Skeletal muscle tissue (tissue), 4 donors: ENCODE results near the gene SPDEF. TPM values are rescaled to one million over a fixed set of nuclear protein-coding genes. Genes with fewer than 3 reads are reported as not detected.

Experiments used
- H3K27ac ChIP-seq: one replicate; pipeline ENCODE4 v1.7.0; 2013; ENCODE audit warnings: mild to moderate bottlenecking, low read depth, low read length, inconsistent platforms
- H3K27me3 ChIP-seq, 3 donors: one replicate each; pipeline ENCODE4 v1.7.0; 2013; ENCODE audit warnings: low read length in 3 of 3; ENCODE audit not compliant: control insufficient read depth in 3 of 3, insufficient read depth in 3 of 3
- H3K36me3 ChIP-seq, 3 donors: one replicate each; pipeline ENCODE4 v1.7.0; 2013; ENCODE audit warnings: low read length in 3 of 3; ENCODE audit not compliant: control insufficient read depth in 3 of 3, insufficient read depth in 3 of 3
- H3K4me1 ChIP-seq, 3 donors: one replicate each; pipeline ENCODE4 v1.7.0; 2013; ENCODE audit warnings: low read length in 3 of 3, mild to moderate bottlenecking in 3 of 3; ENCODE audit not compliant: control insufficient read depth in 3 of 3, insufficient read depth in 3 of 3
- H3K4me3 ChIP-seq, 3 donors: one replicate each; pipeline ENCODE4 v1.7.0; 2013; ENCODE audit warnings: low read length in 3 of 3
- H3K9ac ChIP-seq, 3 donors: one replicate each; pipeline ENCODE4 v1.7.0; 2013; ENCODE audit warnings: low read length in 3 of 3, mild to moderate bottlenecking in 3 of 3, moderate library complexity in 2 of 3, low read depth in 1 of 3
- H3K9me3 ChIP-seq, 3 donors: one replicate each; pipeline ENCODE4 v1.7.0; 2013; ENCODE audit warnings: low read length in 3 of 3; ENCODE audit not compliant: control insufficient read depth in 3 of 3
- total RNA-seq: library from RNA; depleted of rRNA; stranded (reverse); fragments of >200 nt; gene quantifications from one replicate; pipeline ENCODE4 v1.2.3, GENCODE V29; 2014
- donor health status: Osteomylitis.

Gene SPDEF
- total RNA-seq, 1 donor from 2014 or later, result not detected

DNA sequence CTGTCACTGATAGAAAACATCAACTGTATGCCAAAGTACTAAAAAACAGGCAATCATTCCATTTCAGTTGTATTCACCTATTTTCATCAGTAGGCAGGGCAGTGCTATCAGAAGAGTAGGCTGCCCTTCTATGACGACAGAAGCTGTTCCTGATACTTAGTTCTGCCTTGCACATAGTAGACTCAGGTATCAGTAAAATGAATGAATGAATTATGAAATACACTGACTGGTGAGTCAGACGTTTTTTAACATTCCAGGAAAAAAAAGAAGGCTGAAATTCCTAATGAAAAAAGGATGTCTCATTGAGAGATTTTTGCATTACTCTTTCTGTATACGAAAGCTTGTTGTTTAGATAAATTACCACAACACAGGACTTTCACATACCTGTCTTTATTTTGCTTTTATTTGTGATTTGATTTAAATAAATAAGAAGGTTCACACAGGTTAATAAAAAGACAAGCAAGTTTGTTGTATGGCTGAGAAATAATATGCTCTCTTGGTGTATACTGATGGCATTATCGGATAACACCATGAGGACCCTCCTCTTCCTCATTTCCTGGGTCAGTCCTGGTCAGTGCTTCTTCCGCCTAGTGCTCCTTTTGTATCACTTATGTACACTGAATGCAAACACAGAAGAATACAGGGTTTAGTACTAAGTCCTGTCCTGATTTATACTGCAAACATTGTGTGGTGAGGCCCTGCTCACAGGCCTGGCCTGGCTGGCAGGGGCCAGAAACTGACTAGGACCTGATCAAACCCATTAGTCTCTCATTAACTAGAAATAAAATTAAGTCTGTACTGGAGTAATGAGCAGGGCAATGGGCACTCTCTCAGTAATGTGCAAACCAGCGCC is 39.4 kb upstream of the SPDEF start:
- peaks cover 35 to 44% (median 42%) of the 10 kb centered on the region in 3 donors for H3K4me1 ChIP-seq
- no peaks in the 10 kb centered on the region for H3K27me3 ChIP-seq
- H3K27ac ChIP-seq, result no peak overlapping the region
- H3K36me3 ChIP-seq, result no peaks in the 10 kb centered on the region
- H3K4me3 ChIP-seq, result no peak overlapping the region
- H3K9me3 ChIP-seq, result no peaks in the 10 kb centered on the region
- H3K9ac ChIP-seq, result no peak overlapping the region

DNA sequence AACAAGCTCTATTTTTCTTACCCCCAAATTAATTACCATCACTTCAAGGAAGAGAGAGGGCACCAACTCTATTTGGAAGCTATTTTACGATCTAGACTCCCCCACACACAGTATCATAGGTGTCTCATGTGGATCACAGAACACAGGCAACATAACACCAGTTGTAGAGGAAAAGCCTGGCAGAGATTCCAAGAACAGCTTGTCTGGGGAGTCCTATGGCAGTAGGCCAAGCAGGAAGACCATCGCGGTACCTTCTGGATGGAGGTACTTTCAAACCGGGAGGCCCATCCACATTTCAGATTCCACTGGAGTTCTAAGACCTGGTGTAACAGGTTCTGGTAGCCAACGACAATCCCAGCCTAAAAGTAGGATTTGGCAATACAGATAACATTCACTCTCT is 37.6 kb upstream of the SPDEF start:
- Histone ChIP-seq H3K27me3 (no peaks in the 10 kb centered on the region), H3K4me1 (peaks cover 22 to 33% (median 27%) of the 10 kb centered on the region in 3 donors), H3K27ac (no peak overlapping the region), H3K9ac (no peak overlapping the region), H3K4me3 (no peak overlapping the region), H3K9me3 (no peaks in the 10 kb centered on the region), H3K36me3 (peaks cover 4 to 9% (median 7%) of the 10 kb centered on the region in 3 donors)

DNA sequence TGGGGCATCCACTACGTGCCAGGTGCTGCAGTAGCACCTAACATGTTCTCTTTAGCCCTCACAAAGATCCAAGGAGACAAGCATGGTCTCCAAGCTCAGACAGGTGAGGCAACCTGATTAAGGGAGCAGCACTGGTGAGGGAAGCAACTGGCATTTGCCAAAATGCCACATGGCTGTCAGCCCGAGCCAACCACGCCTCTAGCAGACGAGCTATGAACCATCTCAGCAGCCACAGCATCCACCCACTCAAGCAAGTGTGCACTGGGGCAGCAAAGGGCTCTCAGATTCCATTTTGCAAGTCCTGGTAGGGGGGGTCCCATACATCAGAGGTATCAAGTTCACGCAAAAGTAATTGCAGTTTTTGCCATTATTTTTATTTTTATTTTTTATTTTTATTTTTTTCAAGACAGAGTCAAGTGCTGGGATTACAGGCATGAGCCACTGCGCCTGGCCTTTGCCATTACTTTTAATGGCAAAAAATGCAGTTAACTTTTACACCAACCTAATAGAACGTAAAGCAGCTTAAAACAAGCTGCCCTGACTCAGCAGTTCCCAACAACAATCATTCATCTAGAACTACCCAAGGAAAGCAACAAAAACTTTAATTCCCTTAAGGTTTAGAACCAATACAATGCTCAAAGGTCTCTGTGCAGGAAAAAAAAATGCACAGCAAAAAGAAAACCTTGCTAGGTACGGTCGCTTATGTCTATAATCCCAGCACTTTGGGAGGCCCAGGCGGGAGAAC is 36.3 kb upstream of the SPDEF start:
- no peaks in the 10 kb centered on the region for H3K27me3 ChIP-seq
- peaks cover 6 to 16% (median 14%) of the 10 kb centered on the region in 3 donors for H3K36me3 ChIP-seq
- no peak overlapping the region for H3K27ac ChIP-seq

DNA sequence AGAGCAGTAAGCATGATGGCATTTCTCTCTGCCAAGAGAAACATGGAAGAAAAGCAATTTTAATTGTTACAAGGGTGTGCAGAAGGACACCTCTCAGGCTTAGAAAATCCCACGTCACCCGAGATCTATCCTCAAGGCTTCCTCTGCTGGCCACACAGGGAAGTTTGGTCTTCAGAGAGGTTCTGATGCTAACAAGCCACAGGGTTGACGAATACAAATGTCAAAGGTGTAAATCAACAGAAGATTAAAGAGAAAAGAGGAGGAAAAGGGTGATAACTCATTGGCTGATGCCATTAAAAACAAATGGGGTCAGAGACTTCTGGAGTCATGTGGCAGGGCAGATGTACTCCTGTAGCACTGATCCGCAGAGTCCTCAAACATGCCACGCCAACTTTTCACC is 33.6 kb upstream of the SPDEF start:
- H3K27me3 ChIP-seq, result no peaks in the 10 kb centered on the region
- H3K36me3 ChIP-seq, result peaks cover 12 to 17% (median 16%) of the 10 kb centered on the region in 3 donors
- peaks cover 6 to 36% (median 21%) of the 10 kb centered on the region in 3 donors for H3K4me1 ChIP-seq
- no peak overlapping the region for H3K4me3 ChIP-seq
- H3K9me3 ChIP-seq, result no peaks in the 10 kb centered on the region
- H3K9ac ChIP-seq, result no peak overlapping the region
- no peak overlapping the region for H3K27ac ChIP-seq

More for the DNA sequence above, 36.3 kb upstream of the SPDEF start:
- Histone ChIP-seq H3K9me3 (no peaks in the 10 kb centered on the region), H3K4me3 (no peak overlapping the region), H3K4me1 (peaks cover 9 to 23% (median 20%) of the 10 kb centered on the region in 3 donors), H3K9ac (no peak overlapping the region)

DNA sequence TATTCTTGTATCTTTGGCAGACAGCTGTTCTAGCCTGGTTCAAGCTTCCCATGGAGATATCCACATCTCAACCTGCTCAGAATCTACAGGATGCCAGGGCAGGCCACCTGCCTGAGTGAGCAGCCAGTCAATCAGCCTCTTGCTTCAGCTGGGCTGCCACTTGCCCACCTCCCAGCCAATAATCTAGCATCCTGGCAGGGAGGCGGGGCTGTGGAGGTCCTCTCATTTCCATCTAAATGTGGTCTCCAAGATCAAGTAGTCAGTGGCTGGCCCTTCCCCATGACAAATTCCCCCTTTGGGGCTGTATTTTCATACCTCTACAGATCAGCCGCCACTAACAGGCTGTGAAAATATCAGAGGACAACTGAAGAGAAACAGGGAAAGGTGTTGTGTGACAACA is 33.0 kb upstream of the SPDEF start:
- peaks cover 12 to 17% (median 16%) of the 10 kb centered on the region in 3 donors for H3K36me3 ChIP-seq
- no peaks in the 10 kb centered on the region for H3K27me3 ChIP-seq
- peaks cover 6 to 34% (median 21%) of the 10 kb centered on the region in 3 donors for H3K4me1 ChIP-seq
- H3K9me3 ChIP-seq, result no peaks in the 10 kb centered on the region
- H3K27ac ChIP-seq, result no peak overlapping the region
- H3K9ac ChIP-seq, result no peak overlapping the region
- H3K4me3 ChIP-seq, result no peak overlapping the region

DNA sequence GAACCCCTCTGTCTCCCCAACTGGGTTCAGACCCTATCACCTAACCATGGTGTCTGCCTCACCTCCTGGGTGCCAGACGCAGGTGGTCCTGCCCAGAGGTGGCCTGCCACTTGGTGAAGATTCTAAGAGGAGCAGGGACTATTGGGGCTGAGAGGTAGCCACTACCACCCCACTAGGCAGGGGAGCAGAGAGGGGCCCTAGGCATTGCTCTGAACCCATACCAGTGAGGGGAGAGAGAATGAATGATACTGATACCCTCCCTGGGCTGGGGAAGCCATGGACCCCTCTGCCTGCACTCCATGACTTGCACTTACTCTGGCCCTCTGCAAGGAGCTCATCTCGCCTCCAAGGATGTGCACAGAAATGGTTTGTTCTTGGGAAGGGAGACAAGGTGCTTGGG is 31.7 kb upstream of the SPDEF start:
- Histone ChIP-seq H3K4me3 (no peak overlapping the region), H3K4me1 (peaks cover 6 to 31% (median 21%) of the 10 kb centered on the region in 3 donors), H3K36me3 (peaks cover 12 to 20% (median 17%) of the 10 kb centered on the region in 3 donors), H3K27me3 (no peaks in the 10 kb centered on the region), H3K9ac (no peak overlapping the region), H3K27ac (no peak overlapping the region), H3K9me3 (no peaks in the 10 kb centered on the region)

DNA sequence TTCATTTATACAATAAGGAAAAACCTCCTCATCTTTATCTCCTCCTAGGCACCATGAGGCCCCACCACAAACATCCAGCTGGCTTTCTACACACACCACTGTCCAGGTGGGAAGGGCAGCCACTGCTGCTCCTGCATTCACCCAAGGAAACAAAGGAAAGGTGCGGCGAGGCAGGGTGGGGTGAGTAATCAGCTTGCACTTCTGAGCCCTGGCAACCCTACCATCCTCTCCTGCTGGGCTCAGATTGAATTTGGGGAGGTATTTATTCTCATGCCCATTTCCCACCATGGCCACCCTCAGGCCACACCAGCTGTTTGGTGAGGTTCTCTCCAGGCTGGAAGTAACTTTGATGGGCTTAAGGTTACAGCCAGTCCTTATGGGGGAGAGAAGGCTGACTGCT is 31.2 kb upstream of the SPDEF start:
- no peak overlapping the region for H3K9ac ChIP-seq
- H3K4me3 ChIP-seq, result no peak overlapping the region
- no peaks in the 10 kb centered on the region for H3K9me3 ChIP-seq
- peaks cover 6 to 30% (median 21%) of the 10 kb centered on the region in 3 donors for H3K4me1 ChIP-seq
- H3K27me3 ChIP-seq, result no peaks in the 10 kb centered on the region
- peaks cover 12 to 20% (median 17%) of the 10 kb centered on the region in 3 donors for H3K36me3 ChIP-seq
- H3K27ac ChIP-seq, result no peak overlapping the region

DNA sequence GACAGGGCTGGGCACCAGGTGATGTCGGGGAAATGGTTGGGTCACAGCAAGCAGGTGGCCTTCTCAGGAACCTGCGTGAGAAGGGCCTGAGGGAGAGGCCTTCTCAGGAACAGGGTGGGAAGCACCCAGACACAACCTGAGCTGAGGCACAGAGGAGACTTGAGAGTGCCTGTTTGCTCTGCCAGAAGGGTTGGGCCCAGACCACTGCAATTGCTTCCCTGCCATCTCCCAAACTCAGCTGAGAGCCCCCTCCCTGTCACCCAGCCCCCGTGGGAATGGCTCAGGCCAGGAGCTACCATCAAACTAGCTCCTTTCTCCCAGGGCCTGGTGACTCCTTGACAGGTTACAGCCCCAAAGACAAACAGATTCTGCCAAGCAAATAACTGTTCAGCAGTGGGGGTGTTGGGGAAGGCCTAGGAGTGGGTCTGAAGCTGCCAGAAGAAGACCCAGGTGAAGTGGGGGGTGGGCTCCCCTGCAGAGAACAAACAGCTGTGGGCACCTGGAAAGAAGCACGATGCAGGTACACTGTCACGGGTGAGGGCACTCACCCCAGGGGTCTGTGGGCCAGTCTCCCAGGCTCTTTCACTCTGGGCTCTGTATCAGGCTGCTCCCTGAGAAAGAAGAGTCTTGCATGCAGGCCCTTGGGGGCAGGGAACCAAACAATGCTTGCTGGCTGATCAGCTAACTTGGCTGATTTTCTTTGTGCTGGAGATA is 30.4 kb upstream of the SPDEF start:
- Histone ChIP-seq H3K4me3 (no peak overlapping the region), H3K9ac (peak overlapping the region in 1 of 3 donors; percentile 54), H3K27me3 (no peaks in the 10 kb centered on the region), H3K27ac (no peak overlapping the region), H3K4me1 (peaks cover 2 to 23% (median 16%) of the 10 kb centered on the region in 3 donors), H3K9me3 (no peaks in the 10 kb centered on the region), H3K36me3 (peaks cover 12 to 20% (median 17%) of the 10 kb centered on the region in 3 donors)

DNA sequence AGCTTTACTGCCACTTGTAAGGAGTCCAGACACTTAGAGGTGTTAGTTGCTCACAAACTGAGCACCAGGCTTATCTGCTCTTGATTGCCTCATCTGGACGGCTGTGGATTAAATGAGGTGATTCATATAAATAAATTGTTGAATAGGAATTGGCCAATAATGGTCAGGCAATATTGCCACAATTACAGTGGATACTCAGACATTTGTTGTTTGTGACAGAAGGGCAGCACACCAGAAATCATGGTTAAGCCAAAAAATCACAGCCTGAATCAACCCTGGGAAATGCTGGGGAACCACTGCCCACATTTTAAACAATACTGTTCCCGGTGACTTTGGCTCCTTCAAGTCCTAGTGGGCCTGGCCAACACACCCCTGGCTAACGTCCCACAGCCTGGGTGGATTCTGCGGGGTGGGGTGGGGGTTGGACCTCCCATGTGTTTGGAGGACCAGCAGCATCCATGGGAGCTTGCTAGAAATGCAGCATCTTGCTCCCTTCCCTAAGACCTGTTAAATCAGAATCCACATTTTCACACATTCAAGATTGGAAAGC is 29.5 kb upstream of the SPDEF start:
- H3K4me3 ChIP-seq, result no peak overlapping the region
- no peaks in the 10 kb centered on the region for H3K9me3 ChIP-seq
- no peak overlapping the region for H3K27ac ChIP-seq
- H3K36me3 ChIP-seq, result peaks cover 12 to 20% (median 17%) of the 10 kb centered on the region in 3 donors
- H3K4me1 ChIP-seq, result peaks cover 0 to 23% (median 11%) of the 10 kb centered on the region in 3 donors
- no peaks in the 10 kb centered on the region for H3K27me3 ChIP-seq
- no peak overlapping the region for H3K9ac ChIP-seq
